K562 (cell line): ENCODE results near the gene VWDE. TPM values are rescaled to one million over a fixed set of nuclear protein-coding genes. Genes with fewer than 3 reads are reported as not detected.
A peak's percentile ranks its signal among the peaks of the same experiment; 100 is the strongest.

Source experiments
- DMBX1 ChIP-seq: fragments of 250-450 bp; sonication (Bioruptor Pico); IDR thresholded peaks from 2 replicates; pipeline ENCODE4 v1.8.0; 2022; ENCODE audit warnings: inconsistent platforms, mild to moderate bottlenecking, moderate library complexity, borderline replicate concordance
- ESRRA ChIP-seq: fragments of 450-650 bp; IDR thresholded peaks from 2 replicates; pipeline ENCODE4 v1.6.1; 2014; ENCODE audit warnings: low read depth, mild to moderate bottlenecking, moderate library complexity, borderline replicate concordance
- GABPA ChIP-seq: fragments of 200-800 bp; sonication (Bioruptor generic); conservative IDR thresholded peaks from 2 replicates; pipeline ENCODE4 v1.6.1; 2016; ENCODE audit warnings: low read depth, missing genetic modification characterization, missing compliant biosample characterization
- GTF2A2 ChIP-seq: IDR thresholded peaks from 2 replicates; pipeline ENCODE4 v1.6.1; 2016; ENCODE audit warnings: mild to moderate bottlenecking, missing genetic modification characterization, missing compliant biosample characterization
- KAT8 ChIP-seq: fragments of 450-650 bp; IDR thresholded peaks from 2 replicates; pipeline ENCODE4 v1.6.1; 2016; ENCODE audit warnings: low read depth, mild to moderate bottlenecking
- MAZ ChIP-seq, 2 experiments: fragments of 450-650 bp in 1 of 2; sonication (generic) in 1 of 2; formaldehyde crosslinking; IDR thresholded peaks in 1 of 2; conservative IDR thresholded peaks in 1 of 2; 2 replicates each; pipeline versions ENCODE4 v1.4.0 to v1.5.0; 2020; ENCODE audit warnings: mild to moderate bottlenecking in 1 of 2, missing genetic modification reagents in 1 of 2
- MLLT1 ChIP-seq, 2 experiments: fragments of 450-650 bp; IDR thresholded peaks; 2 replicates each; pipeline ENCODE4 v1.6.1; 2016
- MTA2 ChIP-seq: fragments of 450-650 bp; IDR thresholded peaks from 2 replicates; pipeline ENCODE4 v1.6.1; 2016; ENCODE audit warnings: low read depth
- NCOA2 ChIP-seq, 2 experiments: fragments of 450-650 bp; IDR thresholded peaks; 2 replicates each; pipeline ENCODE4 v1.6.1; 2018; ENCODE audit warnings: mild to moderate bottlenecking in 2 of 2, moderate library complexity in 1 of 2; ENCODE audit not compliant: partially characterized antibody in 2 of 2
- NEUROD1 ChIP-seq: fragments of 150-350 bp; IDR thresholded peaks from 2 replicates; pipeline ENCODE4 v1.6.1; 2014; ENCODE audit warnings: borderline replicate concordance, low read length, low read depth; ENCODE audit not compliant: partially characterized antibody
- NFRKB ChIP-seq: fragments of 450-650 bp; IDR thresholded peaks from 2 replicates; pipeline ENCODE4 v1.6.1; 2016; ENCODE audit warnings: low read depth
- NUFIP1 ChIP-seq: fragments of 450-650 bp; IDR thresholded peaks from 2 replicates; pipeline ENCODE4 v1.6.1; 2018; ENCODE audit not compliant: partially characterized antibody
- PRMT5 ChIP-seq: sonication (generic); formaldehyde crosslinking; IDR thresholded peaks from 2 replicates; pipeline ENCODE4 v1.5.0; 2020; ENCODE audit warnings: missing genetic modification reagents
- RB1 ChIP-seq: fragments of 450-650 bp; IDR thresholded peaks from 2 replicates; pipeline ENCODE4 v1.6.1; 2017; ENCODE audit warnings: low read depth, mild to moderate bottlenecking
- SP1 ChIP-seq: sonication (generic); formaldehyde crosslinking; IDR thresholded peaks from 2 replicates; pipeline ENCODE4 v1.8.1; 2022; ENCODE audit warnings: mild to moderate bottlenecking, missing genetic modification reagents
- THAP12 ChIP-seq: fragments of 250-450 bp; sonication (Bioruptor Pico); IDR thresholded peaks from 2 replicates; pipeline ENCODE4 v1.9.0; 2021; ENCODE audit warnings: mild to moderate bottlenecking, inconsistent platforms
- YY1 ChIP-seq, 3 experiments: IDR thresholded peaks; 2 replicates each; pipeline ENCODE4 v1.6.1; 2011; ENCODE audit warnings: low read length in 2 of 3, mild to moderate bottlenecking in 2 of 3, moderate library complexity in 2 of 3, borderline replicate concordance in 1 of 3, control low read depth in 1 of 3, low read depth in 1 of 3; ENCODE audit not compliant: insufficient read depth in 3 of 3, insufficient replicate concordance in 2 of 3, control insufficient read depth in 1 of 3, insufficient read length in 1 of 3; ENCODE audit errors: extremely low read depth in 1 of 3
- ZNF140 ChIP-seq: fragments of 250-450 bp; sonication (Bioruptor Pico); IDR thresholded peaks from 2 replicates; pipeline ENCODE4 v1.8.0; 2021; ENCODE audit warnings: moderate library complexity, mild to moderate bottlenecking, inconsistent platforms
- ZNF232 ChIP-seq: sonication (generic); formaldehyde crosslinking; IDR thresholded peaks from 2 replicates; pipeline ENCODE4 v1.8.0; 2022; ENCODE audit warnings: mild to moderate bottlenecking, missing genetic modification reagents
- ZNF592 ChIP-seq: fragments of 450-650 bp; IDR thresholded peaks from 2 replicates; pipeline ENCODE4 v1.6.1; 2017; ENCODE audit warnings: antibody characterized with exemption, mild to moderate bottlenecking
- ZNF79 ChIP-seq: fragments of 250-450 bp; sonication (Bioruptor Pico); IDR thresholded peaks from 2 replicates; pipeline ENCODE4 v1.4.0; 2020; ENCODE audit warnings: low read depth, mild to moderate bottlenecking, moderate library complexity
- polyA plus RNA-seq, 8 experiments: library from polyadenylated mRNA; depleted of rRNA in 4 of 8; stranded (reverse) in 5 of 8; unstranded in 3 of 8; fragments of >200 nt; fragmentation: Nextera tagmentation in 2 of 8; fragmentation: Illumina TruSeq in 1 of 8; extraction: Ambion mirVana in 2 of 8; extraction: Trizol in 1 of 8; gene quantifications; 2 replicates each; pipeline versions ENCODE4 v1.2.1 to v1.2.3, GENCODE V29; 2011 to 2014; ENCODE audit warnings: inconsistent platforms in 1 of 8, missing spikeins in 1 of 8
- total RNA-seq, 7 experiments: library from RNA; depleted of rRNA in 6 of 7; stranded (reverse); fragments of >200 nt in 6 of 7; fragmentation: Illumina TruSeq in 2 of 7; extraction: Trizol in 2 of 7; gene quantifications; 2 replicates each; pipeline versions ENCODE4 v1.2.1 to v1.2.3, GENCODE V29; 2011 to 2021; ENCODE audit warnings: low replicate concordance in 1 of 7

Gene VWDE
- total and polyA plus RNA-seq, 9 of the 15 experiments (the other 6 are each of a cell fraction or from before 2014, with no cell fraction given), result 40.6 to 162 (median 95.2) TPM

GRCh38 chr7:12386313-12386740 lies 17.3 kb downstream of the VWDE start (continued):
- TF ChIP-seq PRMT5 (CRISPR knock-in tag), result no peak
- TF ChIP-seq MLLT1 (IDR thresholded peaks at IDR 0.05), result peak in 1 of 2 experiments; percentile 10; a peak in 1 of 4 replicates
- TF ChIP-seq NFRKB, result 0 out of 2 replicates have a peak, but pooled peaks have one; percentile 3
- TF ChIP-seq ZNF79 (CRISPR knock-in tag), result no peak
- TF ChIP-seq GTF2A2 (tag), result no peak
- TF ChIP-seq NEUROD1, result no peak
- TF ChIP-seq NCOA2 (IDR thresholded peaks at IDR 0.05; ENCODE audit: partially characterized antibody in 2 of 2), result no peak
- TF ChIP-seq DMBX1 (CRISPR knock-in tag), result no peak
- TF ChIP-seq ZNF140 (CRISPR knock-in tag), result no peak
- no peak for TF ChIP-seq MAZ (CRISPR knock-in tag; conservative IDR thresholded peaks at IDR 0.05 in 1 of 2, IDR thresholded peaks at IDR 0.05 in 1 of 2)
- TF ChIP-seq ZNF592, result peak; percentile 66
- no peak for TF ChIP-seq NUFIP1
- TF ChIP-seq THAP12 (CRISPR knock-in tag), result no peak
- TF ChIP-seq MTA2, result no peak
- peak; percentile 57 for TF ChIP-seq ESRRA
- TF ChIP-seq KAT8, result no peak
- no peak for TF ChIP-seq GABPA
- TF ChIP-seq YY1 (IDR thresholded peaks at IDR 0.05; ENCODE audit: borderline replicate concordance in 1 of 3, control insufficient read depth in 1 of 3, extremely low read depth in 1 of 3, insufficient read depth in 3 of 3, insufficient read length in 1 of 3, insufficient replicate concordance in 2 of 3, low read depth in 1 of 3, low read length in 2 of 3), result no peak
- TF ChIP-seq ZNF232 (CRISPR knock-in tag), result no peak
- TF ChIP-seq SP1, result no peak
- no peak for TF ChIP-seq RB1
